ENCODE data around the gene ASTN2.
A peak's percentile ranks its signal among the peaks of the same experiment; 100 is the strongest.

ASTN2 gene

GRCh38 chr9:116546711-116547581 lies 867.9 kb downstream of the ASTN2 start:
- no peak overlapping the region for H3K18ac ChIP-seq (ENCODE audit: low read length)
- WGBS, 2 donors (ENCODE audit: extremely low coverage in 2 of 2, insufficient read length in 2 of 2, insufficient replicate concordance in 1 of 2), result no CpG with 5 or more reads among the region's 7 CpGs

DNA sequence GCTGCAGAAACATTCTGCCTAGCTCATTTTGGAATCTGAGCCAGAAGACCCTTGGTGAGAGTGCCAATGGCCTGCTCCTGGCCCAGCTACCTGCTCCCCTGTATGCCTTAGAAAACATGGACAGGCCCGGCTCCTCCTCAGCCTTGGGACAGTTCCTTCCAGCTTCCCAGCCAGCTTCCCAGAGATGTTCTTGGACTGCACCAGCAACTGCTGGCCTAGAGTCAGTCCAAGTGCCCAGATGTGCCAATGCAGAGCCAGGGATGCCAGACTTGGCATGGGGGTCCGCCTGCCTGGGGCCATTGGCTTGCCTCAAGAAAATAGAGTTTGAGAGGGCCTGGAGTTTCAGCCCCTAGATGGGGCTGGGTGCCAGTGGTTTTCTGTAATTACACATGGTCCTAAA lies 870.0 kb downstream of the ASTN2 start:
- Histone ChIP-seq H3K9me3 (replicated peaks in 1 of 2; ENCODE audit: control insufficient read depth in 2 of 2, insufficient read depth in 1 of 2, low read depth in 1 of 2, low read length in 2 of 2) (no peaks in the 10 kb centered on the region), H3K79me1 (ENCODE audit: low read depth, low read length) (peaks cover 3% of the 10 kb centered on the region), H3K4ac (ENCODE audit: low read length) (no peak overlapping the region), H3K9ac (ENCODE audit: low read depth, low read length, poor library complexity) (no peak overlapping the region), H2BK120ac (ENCODE audit: low read depth, low read length) (no peak overlapping the region), H4K8ac (ENCODE audit: low read depth, low read length) (no peak overlapping the region), H3K4me3 (ENCODE audit: low read length in 2 of 2) (no peak overlapping the region), H2BK12ac (ENCODE audit: low read length) (no peak overlapping the region), H3K27me3 (ENCODE audit: control insufficient read depth in 3 of 3, insufficient read depth in 3 of 3, low read depth in 1 of 3, low read length in 3 of 3) (no peaks in the 10 kb centered on the region), H3K23ac (ENCODE audit: low read depth, low read length, poor library complexity) (no peak overlapping the region), H2AFZ (ENCODE audit: low read length) (no peak overlapping the region), H2AK5ac (ENCODE audit: low read depth, low read length) (no peak overlapping the region), H3K18ac (ENCODE audit: low read length) (peak overlapping the region; percentile 67), H3K4me2 (ENCODE audit: insufficient read depth, low read length, poor library complexity, severe bottlenecking) (no peak overlapping the region), H3K14ac (ENCODE audit: low read length) (peak overlapping the region; percentile 22), H4K91ac (ENCODE audit: low read depth, low read length, poor library complexity) (no peak overlapping the region), H2BK15ac (ENCODE audit: low read length) (no peak overlapping the region), H3K4me1 (ENCODE audit: control insufficient read depth in 2 of 2, insufficient read depth in 1 of 2, low read depth in 1 of 2, low read length in 2 of 2) (peaks cover 0 to 5% of the 10 kb centered on the region in 2 donors), H3K36me3 (replicated peaks in 1 of 2; ENCODE audit: control insufficient read depth in 2 of 2, insufficient read depth in 2 of 2, low read length in 2 of 2) (no peaks in the 10 kb centered on the region), H2BK5ac (ENCODE audit: low read length) (no peak overlapping the region), H3K27ac (replicated peaks; ENCODE audit: low read length) (no peak overlapping the region)
- WGBS, 2 donors (ENCODE audit: extremely low coverage in 2 of 2, insufficient read length in 2 of 2, insufficient replicate concordance in 1 of 2), result no CpG with 5 or more reads among the region's 2 CpGs
- DNase-seq (ENCODE audit: low spot score), result no peak

More at GRCh38 chr9:116546711-116547581, 867.9 kb downstream of the ASTN2 start:
- DNase-seq (ENCODE audit: low spot score), result no peak
- no peak overlapping the region for H3K23ac ChIP-seq (ENCODE audit: low read depth, low read length, poor library complexity)
- no peak overlapping the region for H3K27ac ChIP-seq (replicated peaks; ENCODE audit: low read length)
- no peaks in the 10 kb centered on the region for H3K36me3 ChIP-seq (replicated peaks in 1 of 2; ENCODE audit: control insufficient read depth in 2 of 2, insufficient read depth in 2 of 2, low read length in 2 of 2)
- no peak overlapping the region for H2AK5ac ChIP-seq (ENCODE audit: low read depth, low read length)
- H3K9ac ChIP-seq (ENCODE audit: low read depth, low read length, poor library complexity), result no peak overlapping the region
- no peaks in the 10 kb centered on the region for H3K27me3 ChIP-seq (ENCODE audit: control insufficient read depth in 3 of 3, insufficient read depth in 3 of 3, low read depth in 1 of 3, low read length in 3 of 3)
- H2AFZ ChIP-seq (ENCODE audit: low read length), result no peak overlapping the region
- H4K91ac ChIP-seq (ENCODE audit: low read depth, low read length, poor library complexity), result no peak overlapping the region
- H3K4ac ChIP-seq (ENCODE audit: low read length), result no peak overlapping the region
- H3K79me1 ChIP-seq (ENCODE audit: low read depth, low read length), result peaks cover 2% of the 10 kb centered on the region
- no peak overlapping the region for H2BK120ac ChIP-seq (ENCODE audit: low read depth, low read length)
- no peak overlapping the region for H3K14ac ChIP-seq (ENCODE audit: low read length)
- no peak overlapping the region for H4K8ac ChIP-seq (ENCODE audit: low read depth, low read length)
- no peak overlapping the region for H2BK12ac ChIP-seq (ENCODE audit: low read length)
- H2BK5ac ChIP-seq (ENCODE audit: low read length), result no peak overlapping the region
- no peak overlapping the region for H2BK15ac ChIP-seq (ENCODE audit: low read length)
- H3K4me3 ChIP-seq (ENCODE audit: low read length in 2 of 2), result no peak overlapping the region
- H3K9me3 ChIP-seq (replicated peaks in 1 of 2; ENCODE audit: control insufficient read depth in 2 of 2, insufficient read depth in 1 of 2, low read depth in 1 of 2, low read length in 2 of 2), result no peaks in the 10 kb centered on the region
- H3K4me2 ChIP-seq (ENCODE audit: insufficient read depth, low read length, poor library complexity, severe bottlenecking), result no peak overlapping the region
- peaks cover 0 to 12% of the 10 kb centered on the region in 2 donors for H3K4me1 ChIP-seq (ENCODE audit: control insufficient read depth in 2 of 2, insufficient read depth in 1 of 2, low read depth in 1 of 2, low read length in 2 of 2)

DNA sequence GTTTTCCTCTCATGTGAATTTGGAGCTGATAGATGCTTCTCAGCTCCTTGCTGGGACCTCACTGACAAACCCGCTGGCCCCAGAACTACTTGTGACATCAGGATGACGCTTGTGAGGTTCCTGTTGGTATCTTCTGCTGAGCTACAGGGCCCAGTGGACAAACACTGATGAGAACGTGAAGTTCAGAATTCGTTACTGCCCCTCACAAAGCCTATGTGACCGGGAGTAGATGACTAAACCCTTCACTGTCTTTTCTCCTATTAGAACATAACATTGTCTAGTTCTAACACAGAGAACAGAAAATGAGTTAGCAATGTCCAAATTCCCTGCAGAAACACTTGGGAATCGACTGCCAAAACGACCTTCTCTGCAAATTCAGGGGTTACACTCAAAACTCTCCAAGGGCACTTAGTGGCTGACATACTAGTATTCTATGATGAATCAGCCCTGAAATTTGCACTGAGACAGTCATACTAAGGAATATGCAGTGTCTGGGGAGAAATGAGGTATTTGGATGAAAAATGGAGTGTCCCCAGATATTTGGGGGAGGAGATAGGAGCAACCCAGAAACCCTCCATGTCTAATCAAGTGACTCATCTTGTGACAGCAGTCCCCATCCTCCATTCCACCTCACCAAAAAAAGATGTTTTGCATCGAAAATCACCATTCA lies 871.0 kb downstream of the ASTN2 start:
- no peak overlapping the region for H3K4me2 ChIP-seq (ENCODE audit: insufficient read depth, low read length, poor library complexity, severe bottlenecking)
- no peak overlapping the region for H2AK5ac ChIP-seq (ENCODE audit: low read depth, low read length)
- H3K18ac ChIP-seq (ENCODE audit: low read length), result no peak overlapping the region
- no peak overlapping the region for H3K4ac ChIP-seq (ENCODE audit: low read length)
- peaks cover 3% of the 10 kb centered on the region for H3K79me1 ChIP-seq (ENCODE audit: low read depth, low read length)
- H2BK15ac ChIP-seq (ENCODE audit: low read length), result no peak overlapping the region
- no CpG with 5 or more reads among the region's 8 CpGs for WGBS, 2 donors (ENCODE audit: extremely low coverage in 2 of 2, insufficient read length in 2 of 2, insufficient replicate concordance in 1 of 2)
- no peak overlapping the region for H4K8ac ChIP-seq (ENCODE audit: low read depth, low read length)
- H3K27me3 ChIP-seq (ENCODE audit: control insufficient read depth in 3 of 3, insufficient read depth in 3 of 3, low read depth in 1 of 3, low read length in 3 of 3), result no peaks in the 10 kb centered on the region
- H2AFZ ChIP-seq (ENCODE audit: low read length), result no peak overlapping the region
- DNase-seq (ENCODE audit: low spot score), result no peak
- H3K23ac ChIP-seq (ENCODE audit: low read depth, low read length, poor library complexity), result no peak overlapping the region
- no peak overlapping the region for H2BK12ac ChIP-seq (ENCODE audit: low read length)
- H3K4me3 ChIP-seq (ENCODE audit: low read length in 2 of 2), result no peak overlapping the region
- H3K9ac ChIP-seq (ENCODE audit: low read depth, low read length, poor library complexity), result no peak overlapping the region
- no peak overlapping the region for H4K91ac ChIP-seq (ENCODE audit: low read depth, low read length, poor library complexity)
- H2BK120ac ChIP-seq (ENCODE audit: low read depth, low read length), result no peak overlapping the region
- no peaks in the 10 kb centered on the region for H3K4me1 ChIP-seq (ENCODE audit: control insufficient read depth in 2 of 2, insufficient read depth in 1 of 2, low read depth in 1 of 2, low read length in 2 of 2)
- H3K27ac ChIP-seq (replicated peaks; ENCODE audit: low read length), result no peak overlapping the region
- H3K36me3 ChIP-seq (replicated peaks in 1 of 2; ENCODE audit: control insufficient read depth in 2 of 2, insufficient read depth in 2 of 2, low read length in 2 of 2), result no peaks in the 10 kb centered on the region
- no peak overlapping the region for H3K14ac ChIP-seq (ENCODE audit: low read length)
- no peaks in the 10 kb centered on the region for H3K9me3 ChIP-seq (replicated peaks in 1 of 2; ENCODE audit: control insufficient read depth in 2 of 2, insufficient read depth in 1 of 2, low read depth in 1 of 2, low read length in 2 of 2)
- H2BK5ac ChIP-seq (ENCODE audit: low read length), result no peak overlapping the region

GRCh38 chr9:116541402-116541801 lies 873.5 kb downstream of the ASTN2 start:
- Histone ChIP-seq H3K18ac (ENCODE audit: low read length) (no peak overlapping the region), H2BK15ac (ENCODE audit: low read length) (no peak overlapping the region), H3K79me1 (ENCODE audit: low read depth, low read length) (peaks cover 3% of the 10 kb centered on the region), H3K4ac (ENCODE audit: low read length) (no peak overlapping the region), H3K4me1 (ENCODE audit: control insufficient read depth in 2 of 2, insufficient read depth in 1 of 2, low read depth in 1 of 2, low read length in 2 of 2) (no peaks in the 10 kb centered on the region), H3K9ac (ENCODE audit: low read depth, low read length, poor library complexity) (no peak overlapping the region), H3K36me3 (replicated peaks in 1 of 2; ENCODE audit: control insufficient read depth in 2 of 2, insufficient read depth in 2 of 2, low read length in 2 of 2) (no peaks in the 10 kb centered on the region), H3K14ac (ENCODE audit: low read length) (no peak overlapping the region), H2BK120ac (ENCODE audit: low read depth, low read length) (no peak overlapping the region), H3K4me3 (ENCODE audit: low read length in 2 of 2) (no peak overlapping the region), H2BK5ac (ENCODE audit: low read length) (no peak overlapping the region), H2AK5ac (ENCODE audit: low read depth, low read length) (no peak overlapping the region), H4K8ac (ENCODE audit: low read depth, low read length) (no peak overlapping the region), H2BK12ac (ENCODE audit: low read length) (no peak overlapping the region), H4K91ac (ENCODE audit: low read depth, low read length, poor library complexity) (no peak overlapping the region), H3K27me3 (ENCODE audit: control insufficient read depth in 3 of 3, insufficient read depth in 3 of 3, low read depth in 1 of 3, low read length in 3 of 3) (no peaks in the 10 kb centered on the region), H3K4me2 (ENCODE audit: insufficient read depth, low read length, poor library complexity, severe bottlenecking) (no peak overlapping the region), H3K27ac (replicated peaks; ENCODE audit: low read length) (no peak overlapping the region), H3K9me3 (replicated peaks in 1 of 2; ENCODE audit: control insufficient read depth in 2 of 2, insufficient read depth in 1 of 2, low read depth in 1 of 2, low read length in 2 of 2) (peaks cover 0 to 10% of the 10 kb centered on the region in 2 donors), H3K23ac (ENCODE audit: low read depth, low read length, poor library complexity) (no peak overlapping the region), H2AFZ (ENCODE audit: low read length) (no peak overlapping the region)
- DNase-seq (ENCODE audit: low spot score), result no peak
